ENCODE results near the gene INSR.

Gene INSR

DNA sequence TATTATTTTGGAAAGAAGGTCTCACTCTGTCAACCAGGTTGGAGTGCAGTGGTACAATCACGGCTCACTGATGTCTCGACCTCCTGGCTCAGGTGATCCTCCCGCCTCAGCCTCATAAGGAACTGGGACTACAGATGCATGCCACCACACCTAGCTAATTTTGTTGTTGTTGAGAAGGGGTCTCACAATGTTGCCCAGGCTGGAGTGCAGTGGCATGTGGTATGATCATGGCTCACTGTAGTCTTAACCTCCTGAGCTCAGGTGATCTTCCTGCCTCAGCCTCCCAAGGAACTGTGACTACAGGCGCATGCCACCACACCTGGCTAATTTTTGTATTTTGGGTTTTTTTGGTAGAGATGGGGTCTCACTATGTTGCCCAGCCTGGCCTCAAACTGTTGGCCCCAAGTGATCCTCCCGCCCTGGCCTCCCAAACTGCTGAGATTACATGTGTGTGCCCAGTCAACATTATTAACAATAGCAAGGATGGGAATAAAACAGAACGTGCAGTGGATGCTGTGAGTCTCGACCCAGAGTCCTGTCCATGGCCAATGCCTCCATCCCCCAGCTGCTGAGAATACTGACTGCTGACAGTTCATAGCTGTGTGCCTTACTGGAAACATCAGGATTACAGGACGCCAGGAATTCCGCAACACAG lies 230.3 kb downstream of the INSR start:
- DNase-seq: no peak
- TF ChIP-seq GATA1 (IDR thresholded peaks at IDR 0.05; ENCODE audit: low read depth, low read length) (no peak), POLR2A (IDR thresholded peaks at IDR 0.05; ENCODE audit: low read length) (no peak)

DNA sequence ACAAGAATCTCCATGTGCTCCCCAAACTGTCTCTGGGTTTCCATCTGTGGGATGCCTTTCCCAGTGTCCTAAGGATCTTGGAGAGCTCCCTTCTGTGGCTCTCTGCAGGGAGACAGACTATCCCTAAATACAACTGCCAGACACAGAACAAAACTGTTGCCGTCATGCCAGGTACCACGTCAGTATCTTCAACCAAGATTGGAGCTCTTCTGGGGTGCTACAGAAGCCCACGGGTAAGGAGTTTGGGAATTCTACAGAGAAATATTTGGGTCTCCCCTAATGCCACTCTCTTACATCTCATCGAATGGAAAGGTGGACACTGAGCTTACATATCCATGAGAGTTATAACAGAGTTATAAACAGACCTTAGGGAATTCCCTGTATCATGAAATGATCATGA lies 230.9 kb downstream of the INSR start:
- no peak for DNase-seq
- TF ChIP-seq GATA1 (IDR thresholded peaks at IDR 0.05; ENCODE audit: low read depth, low read length): no peak
- TF ChIP-seq POLR2A (IDR thresholded peaks at IDR 0.05; ENCODE audit: low read length): no peak
